ENCODE measurements around the gene NSMCE1. TPM values are rescaled to one million over a fixed set of nuclear protein-coding genes. Genes with fewer than 3 reads are reported as not detected.

NSMCE1 gene
- total and polyA plus RNA-seq, 2 donors (not counting 1 experiment from before 2014, with no cell fraction given) = 29.0 to 61.9 TPM

GRCh38 chr16:27220527-27220926 lies 48.0 kb downstream of the NSMCE1 start:
- Histone ChIP-seq H3K79me2 (ENCODE audit: control insufficient read depth, insufficient read depth, low read length) (no peaks in the 10 kb centered on the region), H3K9me3 (ENCODE audit: control extremely low read depth in 1 of 3, control insufficient read depth in 2 of 3, insufficient read depth in 1 of 3, low read length in 2 of 3) (no peaks in the 10 kb centered on the region), H2AFZ (ENCODE audit: insufficient read depth, low read depth, low read length, poor library complexity, severe bottlenecking) (no peak overlapping the region), H4K20me1 (ENCODE audit: control insufficient read depth, insufficient read depth, low read length, poor library complexity, severe bottlenecking) (no peaks in the 10 kb centered on the region), H3K36me3 (replicated peaks in 1 of 2; ENCODE audit: control extremely low read depth in 1 of 2, control insufficient read depth in 1 of 2, extremely low read depth in 1 of 2, insufficient read depth in 2 of 2, low read length in 1 of 2) (peaks cover 0 to 50% of the 10 kb centered on the region in 2 experiments), H3K4me2 (replicated peaks; ENCODE audit: low read depth, low read length, poor library complexity, severe bottlenecking) (no peak overlapping the region), H3K9ac (ENCODE audit: low read length) (no peak overlapping the region), H3K4me3 (ENCODE audit: control extremely low read depth in 1 of 5, extremely low read depth in 1 of 5, insufficient read depth in 1 of 5, low read depth in 2 of 5, low read length in 4 of 5) (no peak overlapping the region), H3K4me1 (ENCODE audit: control insufficient read depth in 2 of 2, insufficient read depth in 2 of 2, low read length in 2 of 2) (peaks cover 0 to 6% of the 10 kb centered on the region in 2 donors), H3K27me3 (replicated peaks in 1 of 4; ENCODE audit: control extremely low read depth in 1 of 4, control insufficient read depth in 3 of 4, insufficient read depth in 4 of 4, low read length in 3 of 4) (no peaks in the 10 kb centered on the region), H3K27ac (ENCODE audit: low read length in 2 of 2) (no peak overlapping the region)
- Mint-ChIP-seq H3K9me3 (ENCODE audit: insufficient read depth) (no peaks in the 10 kb centered on the region), H3K27me3 (no peaks in the 10 kb centered on the region), H3K4me1 (peaks cover 4% of the 10 kb centered on the region), H3K4me3 (no peak overlapping the region), H3K27ac (no peak overlapping the region)
- no peak for DNase-seq
- ATAC-seq (ENCODE audit: low read depth) = no peak
- ChIA-PET CTCF (interaction anchor here (2.2 kb wide), 1 partner anchor 148 kb away, joined by 7 read pairs; no protein-coding TSS in a partner anchor), POLR2A (no interaction called here)
- 97% methylated on average over 8 of the region's 8 CpGs for WGBS (ENCODE audit: insufficient coverage)
- no peak for TF ChIP-seq CTCF (IDR thresholded peaks at IDR 0.05)
- no peak for TF ChIP-seq EZH2 (IDR thresholded peaks at IDR 0.05; ENCODE audit: borderline replicate concordance, insufficient read depth, low read depth, low read length, poor library complexity, severe bottlenecking)
- intact Hi-C loops (cut with micrococcal nuclease) = no loop called here

DNA sequence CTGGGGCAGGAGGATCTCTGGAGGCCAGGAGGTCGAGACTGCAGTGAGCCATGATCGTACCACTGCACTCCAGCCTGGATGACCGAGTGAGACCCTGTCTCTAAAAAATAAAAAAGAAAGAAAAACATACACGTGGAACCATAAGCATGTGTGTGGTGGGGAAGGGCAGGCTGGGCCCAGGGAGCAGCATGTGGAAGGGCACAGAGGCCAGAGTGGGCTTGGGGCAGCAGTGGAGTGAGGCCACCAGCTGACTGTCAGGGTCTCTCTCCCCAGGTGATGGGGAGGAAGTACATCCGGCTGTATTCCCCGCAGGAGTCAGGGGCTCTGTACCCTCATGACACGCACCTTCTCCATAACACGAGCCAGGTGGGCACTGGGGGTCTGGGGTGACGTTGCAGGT lies 48.5 kb downstream of the NSMCE1 start:
- Mint-ChIP-seq H3K9me3 (ENCODE audit: insufficient read depth) (no peaks in the 10 kb centered on the region), H3K27me3 (no peaks in the 10 kb centered on the region), H3K27ac (no peak overlapping the region), H3K4me3 (no peak overlapping the region), H3K4me1 (peaks cover 3% of the 10 kb centered on the region)
- DNase-seq = no peak
- Histone ChIP-seq H3K4me2 (replicated peaks; ENCODE audit: low read depth, low read length, poor library complexity, severe bottlenecking) (no peak overlapping the region), H3K36me3 (replicated peaks in 1 of 2; ENCODE audit: control extremely low read depth in 1 of 2, control insufficient read depth in 1 of 2, extremely low read depth in 1 of 2, insufficient read depth in 2 of 2, low read length in 1 of 2) (peaks cover 0 to 47% of the 10 kb centered on the region in 2 experiments), H3K27ac (ENCODE audit: low read length in 2 of 2) (no peak overlapping the region), H3K4me3 (ENCODE audit: control extremely low read depth in 1 of 5, extremely low read depth in 1 of 5, insufficient read depth in 1 of 5, low read depth in 2 of 5, low read length in 4 of 5) (no peak overlapping the region), H3K27me3 (replicated peaks in 1 of 4; ENCODE audit: control extremely low read depth in 1 of 4, control insufficient read depth in 3 of 4, insufficient read depth in 4 of 4, low read length in 3 of 4) (no peaks in the 10 kb centered on the region), H3K9me3 (ENCODE audit: control extremely low read depth in 1 of 3, control insufficient read depth in 2 of 3, insufficient read depth in 1 of 3, low read length in 2 of 3) (no peaks in the 10 kb centered on the region), H3K79me2 (ENCODE audit: control insufficient read depth, insufficient read depth, low read length) (no peaks in the 10 kb centered on the region), H3K9ac (ENCODE audit: low read length) (no peak overlapping the region), H4K20me1 (ENCODE audit: control insufficient read depth, insufficient read depth, low read length, poor library complexity, severe bottlenecking) (no peaks in the 10 kb centered on the region), H3K4me1 (ENCODE audit: control insufficient read depth in 2 of 2, insufficient read depth in 2 of 2, low read length in 2 of 2) (peaks cover 0 to 4% of the 10 kb centered on the region in 2 donors), H2AFZ (ENCODE audit: insufficient read depth, low read depth, low read length, poor library complexity, severe bottlenecking) (no peak overlapping the region)
- ChIA-PET CTCF (interaction anchor here (0.6 kb wide), 1 partner anchor 15 kb away, joined by 3 read pairs; no protein-coding TSS in a partner anchor), POLR2A (no interaction called here)
- WGBS (ENCODE audit: insufficient coverage) = 98% methylated on average over 9 of the region's 9 CpGs
- intact Hi-C loops (cut with micrococcal nuclease) = no loop called here
- ATAC-seq (ENCODE audit: low read depth) = no peak
- TF ChIP-seq CTCF (IDR thresholded peaks at IDR 0.05) = no peak
- no peak for TF ChIP-seq EZH2 (IDR thresholded peaks at IDR 0.05; ENCODE audit: borderline replicate concordance, insufficient read depth, low read depth, low read length, poor library complexity, severe bottlenecking)

Data from B cell (primary cell).